Mesenchymal stem cell (in vitro differentiated cells and primary cell): ENCODE data around the gene BCL2.

Experiments
- DNase-seq: peaks from one replicate; pipeline ENCODE4 v3.0.0-alpha.2; 2013
- H2AFZ ChIP-seq: one replicate; pipeline ENCODE4 v1.6.1; 2013; ENCODE audit warnings: low read depth, mild to moderate bottlenecking, control low read depth, inconsistent platforms, low read length, moderate library complexity
- H2AK5ac ChIP-seq: 2 replicates; pipeline ENCODE4 v1.6.1; 2013; ENCODE audit warnings: low read length, moderate library complexity, mild to moderate bottlenecking, inconsistent platforms; ENCODE audit not compliant: severe bottlenecking
- H2BK120ac ChIP-seq: one replicate; pipeline ENCODE4 v1.6.1; 2013; ENCODE audit warnings: low read depth, mild to moderate bottlenecking, inconsistent platforms, low read length, moderate library complexity
- H2BK12ac ChIP-seq, 2 experiments: one replicate each; pipeline ENCODE4 v1.6.1; 2013; ENCODE audit warnings: inconsistent platforms in 2 of 2, low read length in 2 of 2, mild to moderate bottlenecking in 2 of 2, moderate library complexity in 2 of 2, control low read depth in 1 of 2
- H2BK15ac ChIP-seq: one replicate; pipeline ENCODE4 v1.6.1; 2013; ENCODE audit warnings: mild to moderate bottlenecking, low read depth, inconsistent platforms; ENCODE audit not compliant: poor library complexity, severe bottlenecking
- H2BK5ac ChIP-seq: 2 replicates; pipeline ENCODE4 v1.6.1; 2013; ENCODE audit warnings: low read depth, mild to moderate bottlenecking, low read length, control low read depth, inconsistent platforms; ENCODE audit not compliant: poor library complexity, severe bottlenecking
- H3K14ac ChIP-seq, 2 experiments: one replicate each; pipeline ENCODE4 v1.6.1; 2013; ENCODE audit warnings: inconsistent platforms in 2 of 2, low read length in 2 of 2, control low read depth in 1 of 2, mild to moderate bottlenecking in 1 of 2, moderate library complexity in 1 of 2
- H3K18ac ChIP-seq, 2 experiments: one replicate each; pipeline ENCODE4 v1.6.1; 2013; ENCODE audit warnings: inconsistent platforms in 2 of 2, low read length in 2 of 2, control low read depth in 1 of 2, low read depth in 1 of 2, mild to moderate bottlenecking in 1 of 2
- H3K23ac ChIP-seq, 2 experiments: one replicate each; pipeline ENCODE4 v1.6.1; 2013; ENCODE audit warnings: inconsistent platforms in 2 of 2, low read length in 2 of 2, mild to moderate bottlenecking in 2 of 2, moderate library complexity in 2 of 2, control low read depth in 1 of 2
- H3K27ac ChIP-seq: 2 replicates; pipeline ENCODE4 v1.5.1; 2013; ENCODE audit warnings: mild to moderate bottlenecking, moderate library complexity, low read length, control low read depth, inconsistent platforms; ENCODE audit not compliant: poor library complexity, severe bottlenecking
- H3K27me3 ChIP-seq, 2 experiments: 2 replicates each; pipeline versions ENCODE4 v1.6.1 to v1.7.0; 2013; ENCODE audit warnings: low read length in 2 of 2, mild to moderate bottlenecking in 2 of 2, moderate library complexity in 2 of 2, control low read depth in 1 of 2, inconsistent platforms in 1 of 2; ENCODE audit not compliant: control insufficient read depth in 1 of 2, insufficient read depth in 1 of 2
- H3K36me3 ChIP-seq, 2 experiments: 2 replicates each; pipeline versions ENCODE4 v1.6.1 to v1.7.0; 2013; ENCODE audit warnings: low read length in 2 of 2, control low read depth in 1 of 2, inconsistent platforms in 1 of 2, low read depth in 1 of 2, mild to moderate bottlenecking in 1 of 2; ENCODE audit not compliant: insufficient read depth in 2 of 2, control insufficient read depth in 1 of 2
- H3K4ac ChIP-seq, 2 experiments: one replicate each; pipeline ENCODE4 v1.6.1; 2013; ENCODE audit warnings: inconsistent platforms in 2 of 2, low read length in 2 of 2, mild to moderate bottlenecking in 2 of 2, moderate library complexity in 2 of 2, control low read depth in 1 of 2, low read depth in 1 of 2
- H3K4me1 ChIP-seq: 2 replicates; pipeline ENCODE4 v1.6.1; 2013; ENCODE audit warnings: low read depth, low read length, control low read depth; ENCODE audit not compliant: control insufficient read depth, insufficient read depth
- H3K4me2 ChIP-seq: 2 replicates; pipeline ENCODE4 v1.6.1; 2013; ENCODE audit warnings: low read length, mild to moderate bottlenecking, inconsistent platforms; ENCODE audit not compliant: poor library complexity, severe bottlenecking
- H3K4me3 ChIP-seq, 2 experiments: 2 replicates each; pipeline versions ENCODE4 v1.5.1 to v1.7.0; 2013; ENCODE audit warnings: low read length in 2 of 2, mild to moderate bottlenecking in 2 of 2, control low read depth in 1 of 2, low read depth in 1 of 2; ENCODE audit not compliant: insufficient read depth in 1 of 2
- H3K79me1 ChIP-seq: replicated peaks from 2 replicates; pipeline ENCODE4 v1.6.1; 2013; ENCODE audit warnings: mild to moderate bottlenecking, control low read depth, low read length, inconsistent platforms; ENCODE audit not compliant: poor library complexity, severe bottlenecking
- H3K9ac ChIP-seq: 2 replicates; pipeline ENCODE4 v1.7.0; 2013; ENCODE audit warnings: mild to moderate bottlenecking, low read length, moderate library complexity
- H3K9me3 ChIP-seq: 2 replicates; pipeline ENCODE4 v1.7.0; 2013; ENCODE audit warnings: mild to moderate bottlenecking, low read length; ENCODE audit not compliant: control insufficient read depth
- H4K8ac ChIP-seq: one replicate; pipeline ENCODE4 v1.6.1; 2013; ENCODE audit warnings: inconsistent platforms, mild to moderate bottlenecking, low read length, moderate library complexity
- H4K91ac ChIP-seq: one replicate; pipeline ENCODE4 v1.6.1; 2013; ENCODE audit warnings: mild to moderate bottlenecking, low read length, inconsistent platforms
- WGBS: methylation state at CpG from one replicate; pipeline ENCODE4 v1.1.7; 2013; ENCODE audit warnings: mixed read lengths; 5-methylcytosine and 5-hydroxymethylcytosine counted together

BCL2 gene

GRCh38 chr18:63297687-63298399, 21.7 kb downstream of the BCL2 start:
- no peaks in the 10 kb centered on the region for H3K27me3 ChIP-seq
- H2BK5ac ChIP-seq = no peak overlapping the region
- H3K18ac ChIP-seq = no peak overlapping the region
- H4K8ac ChIP-seq = no peak overlapping the region
- H3K23ac ChIP-seq = no peak overlapping the region
- peak overlapping the region; percentile 34 for H2AK5ac ChIP-seq
- no peak overlapping the region for H2BK12ac ChIP-seq
- H3K4me1 ChIP-seq = peaks cover 13% of the 10 kb centered on the region
- H4K91ac ChIP-seq = no peak overlapping the region
- H3K4me3 ChIP-seq = no peak overlapping the region
- DNase-seq = no peak
- WGBS = 69% methylated on average over 16 of the region's 16 CpGs
- peaks cover 7% of the 10 kb centered on the region for H3K79me1 ChIP-seq
- no peak overlapping the region for H3K27ac ChIP-seq
- no peak overlapping the region for H3K4me2 ChIP-seq
- H2AFZ ChIP-seq = no peak overlapping the region
- H3K9me3 ChIP-seq = no peaks in the 10 kb centered on the region
- no peak overlapping the region for H3K14ac ChIP-seq
- no peak overlapping the region for H2BK120ac ChIP-seq
- H3K36me3 ChIP-seq = no peaks in the 10 kb centered on the region
- H3K9ac ChIP-seq = no peak overlapping the region
- H3K4ac ChIP-seq = no peak overlapping the region
- H2BK15ac ChIP-seq = no peak overlapping the region

DNA sequence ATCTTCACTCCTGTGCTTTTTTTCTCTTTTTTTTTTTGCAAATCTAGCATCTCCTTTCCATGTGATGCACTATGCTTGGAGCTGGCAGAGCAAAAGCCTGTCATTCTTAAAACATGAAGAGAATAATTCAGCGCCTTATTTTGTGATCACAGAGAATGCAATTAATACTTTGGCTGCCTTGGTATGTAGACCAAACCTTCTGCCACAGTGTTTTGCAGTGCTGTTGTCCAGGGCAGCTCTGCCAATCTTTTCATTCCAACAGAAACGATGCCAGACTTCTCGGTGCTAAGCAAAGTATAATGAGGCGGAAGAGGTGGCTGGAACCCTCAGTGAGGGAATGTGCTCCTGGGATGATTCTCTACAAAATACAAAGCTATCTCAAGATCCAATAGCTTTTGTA, 25.6 kb downstream of the BCL2 start:
- Histone ChIP-seq H2BK120ac (no peak overlapping the region), H3K18ac (no peak overlapping the region), H3K79me1 (peaks cover 10% of the 10 kb centered on the region), H3K23ac (no peak overlapping the region), H4K8ac (no peak overlapping the region), H2BK15ac (no peak overlapping the region), H3K27me3 (no peaks in the 10 kb centered on the region), H2AK5ac (no peak overlapping the region), H3K27ac (no peak overlapping the region), H3K4me3 (no peak overlapping the region), H3K4me1 (peaks cover 5% of the 10 kb centered on the region), H3K4ac (no peak overlapping the region), H4K91ac (no peak overlapping the region), H3K9ac (no peak overlapping the region), H3K9me3 (no peaks in the 10 kb centered on the region), H2AFZ (no peak overlapping the region), H3K4me2 (no peak overlapping the region), H2BK12ac (no peak overlapping the region), H3K36me3 (no peaks in the 10 kb centered on the region), H3K14ac (no peak overlapping the region), H2BK5ac (no peak overlapping the region)
- 98% methylated on average over 4 of the region's 4 CpGs for WGBS
- no peak for DNase-seq

DNA sequence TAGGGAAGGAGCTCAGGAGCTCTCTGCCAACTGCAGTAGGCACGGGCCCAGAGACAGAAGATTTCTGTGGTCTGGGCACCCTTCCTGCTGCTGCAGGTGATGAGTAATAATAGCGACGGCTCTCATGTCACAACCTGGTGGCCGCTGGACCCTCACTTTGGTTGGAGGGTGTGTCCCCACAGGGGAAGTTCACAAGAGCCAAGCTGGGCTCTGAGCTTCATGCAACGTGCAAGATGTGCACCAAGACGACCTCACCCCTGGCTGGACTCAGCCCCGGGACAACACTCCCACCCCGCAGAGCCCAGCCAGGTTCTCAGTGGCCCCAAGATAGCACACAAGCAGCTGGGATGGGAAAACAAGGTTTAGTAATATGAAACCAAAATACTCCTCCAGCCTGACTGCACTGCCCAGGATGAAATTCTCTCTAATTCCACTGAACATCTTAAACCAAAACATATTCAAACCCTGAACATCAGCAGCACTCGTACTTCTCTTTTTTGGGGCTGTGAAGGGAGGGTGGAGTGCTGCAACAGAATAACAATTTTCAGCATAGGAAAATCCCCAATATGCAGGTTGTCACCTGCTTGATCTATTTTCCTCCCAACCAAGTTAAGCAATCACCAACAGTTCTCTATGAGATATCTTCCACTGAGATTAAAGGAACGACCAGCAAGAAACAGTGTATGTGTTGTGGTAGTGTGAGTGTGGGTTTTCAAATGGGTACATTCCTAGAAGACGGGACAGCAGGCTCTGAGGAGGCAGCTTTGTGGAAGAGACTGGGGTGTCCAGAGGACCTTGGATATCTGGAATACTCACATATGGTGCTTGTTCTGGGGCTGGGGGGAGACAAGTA, 26.5 kb downstream of the BCL2 start:
- Histone ChIP-seq H3K18ac (no peak overlapping the region), H3K4ac (no peak overlapping the region), H2BK15ac (no peak overlapping the region), H2BK5ac (no peak overlapping the region), H3K23ac (no peak overlapping the region), H3K9ac (no peak overlapping the region), H3K36me3 (no peaks in the 10 kb centered on the region), H3K4me3 (no peak overlapping the region), H2BK120ac (no peak overlapping the region), H3K27me3 (no peaks in the 10 kb centered on the region), H2AK5ac (no peak overlapping the region), H3K27ac (no peak overlapping the region), H3K4me2 (no peak overlapping the region), H2BK12ac (no peak overlapping the region), H3K4me1 (peaks cover 1% of the 10 kb centered on the region), H3K9me3 (no peaks in the 10 kb centered on the region), H4K8ac (no peak overlapping the region), H2AFZ (no peak overlapping the region), H3K14ac (no peak overlapping the region), H4K91ac (no peak overlapping the region), H3K79me1 (peaks cover 10% of the 10 kb centered on the region)
- WGBS = 91% methylated on average over 11 of the region's 11 CpGs
- DNase-seq = no peak

DNA sequence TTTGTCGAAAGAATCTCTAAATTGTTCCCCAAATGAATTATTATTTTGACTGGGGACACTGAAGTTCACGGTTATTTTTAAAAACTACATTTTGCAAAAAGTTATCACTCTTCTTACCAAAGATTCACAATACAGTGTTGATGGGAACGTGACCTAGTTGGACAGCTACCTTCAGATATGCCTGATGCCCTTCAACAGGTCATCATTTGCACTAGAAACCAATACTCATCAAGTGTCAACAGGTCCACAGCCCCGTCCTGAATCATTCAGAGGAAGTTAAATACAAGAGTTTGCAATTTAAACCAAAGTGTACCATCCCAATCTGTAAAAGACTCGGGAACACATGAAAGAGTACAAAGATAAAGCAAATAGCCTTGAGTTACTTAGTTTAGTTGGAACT, 28.3 kb downstream of the BCL2 start:
- no peak overlapping the region for H4K91ac ChIP-seq
- no peak overlapping the region for H2BK15ac ChIP-seq
- H2AFZ ChIP-seq = no peak overlapping the region
- H3K79me1 ChIP-seq = peaks cover 13% of the 10 kb centered on the region
- H2BK120ac ChIP-seq = no peak overlapping the region
- H3K23ac ChIP-seq = no peak overlapping the region
- H3K18ac ChIP-seq = no peak overlapping the region
- no peak overlapping the region for H3K27ac ChIP-seq
- no peak overlapping the region for H3K4me3 ChIP-seq
- H3K9me3 ChIP-seq = no peaks in the 10 kb centered on the region
- WGBS = 94% methylated on average over 4 of the region's 5 CpGs
- H2BK12ac ChIP-seq = no peak overlapping the region
- no peak overlapping the region for H2AK5ac ChIP-seq
- no peak overlapping the region for H3K9ac ChIP-seq
- H3K14ac ChIP-seq = no peak overlapping the region
- H3K27me3 ChIP-seq = no peaks in the 10 kb centered on the region
- no peak overlapping the region for H2BK5ac ChIP-seq
- H3K4ac ChIP-seq = no peak overlapping the region
- H4K8ac ChIP-seq = no peak overlapping the region
- no peak overlapping the region for H3K4me2 ChIP-seq
- DNase-seq = no peak
- no peaks in the 10 kb centered on the region for H3K36me3 ChIP-seq
- H3K4me1 ChIP-seq = no peaks in the 10 kb centered on the region
